GM18526 (cell line): ENCODE data around the gene MACC1.

Experiments used
- POLR2A ChIP-seq: IDR thresholded peaks from 3 replicates; pipeline ENCODE4 v1.6.1; 2011; ENCODE audit not compliant: insufficient read length; ENCODE audit errors: extremely low read depth

Gene MACC1

GRCh38 chr7:20107582-20107981, 109.6 kb downstream of the MACC1 start:
- no peak for TF ChIP-seq POLR2A

- no peak for TF ChIP-seq POLR2A
Observed at GRCh38 chr7:20104696-20105095, 112.5 kb downstream of the MACC1 start.

DNA sequence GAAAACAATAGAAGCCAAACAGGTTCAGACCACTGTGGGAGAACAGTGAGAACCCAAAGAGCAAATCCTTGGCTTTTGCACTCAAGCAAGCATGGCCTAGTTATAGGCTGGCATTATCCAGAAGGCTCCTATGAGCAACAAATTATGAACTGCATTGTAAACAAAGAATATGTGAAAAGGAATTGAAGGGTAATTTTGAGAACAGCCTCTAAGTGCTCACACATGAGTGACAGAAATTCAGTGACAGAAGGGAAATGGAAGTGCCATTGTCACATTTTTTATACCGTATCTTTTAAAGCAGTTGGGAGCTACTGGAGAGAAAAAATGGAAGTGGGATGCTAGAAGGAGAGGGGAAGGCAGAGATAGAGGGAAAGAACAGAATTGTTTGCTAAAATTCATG, 114.2 kb downstream of the MACC1 start:
- TF ChIP-seq POLR2A = no peak

GRCh38 chr7:20095862-20096261, 121.3 kb downstream of the MACC1 start:
- no peak for TF ChIP-seq POLR2A

- no peak for TF ChIP-seq POLR2A
Observed at GRCh38 chr7:20095436-20095835, 121.7 kb downstream of the MACC1 start.

DNA sequence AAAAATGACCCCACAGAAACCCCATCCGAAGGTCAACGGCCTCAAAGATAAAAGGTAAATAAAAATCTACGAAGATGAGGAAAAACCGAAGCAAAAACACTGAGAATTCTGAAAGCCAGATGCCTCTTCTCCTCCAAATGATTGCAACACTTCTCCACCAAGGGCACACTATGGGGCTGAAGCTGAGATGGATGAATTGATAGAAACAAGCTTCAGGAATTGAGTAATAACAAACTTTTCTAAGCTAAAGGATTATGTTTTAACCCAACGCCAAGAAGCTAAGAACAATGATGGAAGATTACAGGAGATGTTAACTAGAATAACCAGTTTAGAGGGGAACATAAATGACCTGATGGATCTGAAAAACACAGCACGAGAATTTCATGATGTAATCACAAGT, 127.8 kb downstream of the MACC1 start:
- TF ChIP-seq POLR2A = no peak

DNA sequence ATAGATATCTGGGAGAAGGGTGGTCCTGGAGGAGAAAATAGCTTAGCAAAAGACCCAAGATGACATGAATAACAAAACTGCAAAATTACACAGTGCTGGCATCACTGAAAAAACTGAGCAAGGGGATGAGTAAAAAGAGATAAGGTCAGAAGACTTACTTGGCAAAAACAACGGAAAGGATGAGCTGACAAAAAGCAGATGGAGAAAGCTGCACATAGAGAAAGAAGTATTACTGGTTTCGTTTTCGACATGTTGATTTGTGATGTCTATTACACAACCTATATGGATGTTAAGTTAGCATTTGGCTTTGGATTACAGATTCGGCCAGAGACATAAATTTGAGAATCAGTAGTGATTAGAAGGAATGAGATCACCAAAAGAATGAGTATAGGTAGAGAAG, 132.1 kb downstream of the MACC1 start:
- no peak for TF ChIP-seq POLR2A
